Measurements from ENCODE around the gene OTOP2.

The OTOP2 gene

GRCh38 chr17:74949455-74950115 lies 25.5 kb downstream of the OTOP2 start:
- DNase-seq (ENCODE audit: low read depth, low spot score), result no peak
- H3K27ac ChIP-seq, result no peak overlapping the region

GRCh38 chr17:74950207-74950606 lies 26.1 kb downstream of the OTOP2 start:
- H3K27ac ChIP-seq, result no peak overlapping the region
- no peak for DNase-seq (ENCODE audit: low read depth, low spot score)

- no peak for DNase-seq (ENCODE audit: low read depth, low spot score)
- no peak overlapping the region for H3K27ac ChIP-seq
Measured at GRCh38 chr17:74951065-74951464, 27.0 kb downstream of the OTOP2 start.

GRCh38 chr17:74951680-74952421 lies 27.8 kb downstream of the OTOP2 start:
- no peak for DNase-seq (ENCODE audit: low read depth, low spot score)
- H3K27ac ChIP-seq, result no peak overlapping the region

GRCh38 chr17:74952431-74953133 lies 28.5 kb downstream of the OTOP2 start:
- DNase-seq (ENCODE audit: low read depth, low spot score), result no peak
- H3K27ac ChIP-seq, result no peak overlapping the region

- H3K27ac ChIP-seq, result no peak overlapping the region
- DNase-seq (ENCODE audit: low read depth, low spot score), result no peak
Measured at GRCh38 chr17:74953134-74953687, 29.1 kb downstream of the OTOP2 start.

GRCh38 chr17:74954115-74954514 lies 30.0 kb downstream of the OTOP2 start:
- no peak for DNase-seq (ENCODE audit: low read depth, low spot score)
- H3K27ac ChIP-seq, result no peak overlapping the region

- no peak for DNase-seq (ENCODE audit: low read depth, low spot score)
- H3K27ac ChIP-seq, result no peak overlapping the region
Measured at GRCh38 chr17:74954665-74955421, 30.8 kb downstream of the OTOP2 start.

- no peak for DNase-seq (ENCODE audit: low read depth, low spot score)
- no peak overlapping the region for H3K27ac ChIP-seq
Measured at GRCh38 chr17:74956093-74956492, 32.0 kb downstream of the OTOP2 start.

- no peak for DNase-seq (ENCODE audit: low read depth, low spot score)
- H3K27ac ChIP-seq, result no peak overlapping the region
Measured at GRCh38 chr17:74957935-74958740, 34.1 kb downstream of the OTOP2 start.

- H3K27ac ChIP-seq, result no peak overlapping the region
- no peak for DNase-seq (ENCODE audit: low read depth, low spot score)
Measured at GRCh38 chr17:74959826-74960515, 35.9 kb downstream of the OTOP2 start.

- no peak overlapping the region for H3K27ac ChIP-seq
- no peak for DNase-seq (ENCODE audit: low read depth, low spot score)
Measured at GRCh38 chr17:74960570-74961342, 36.7 kb downstream of the OTOP2 start.

GRCh38 chr17:74961657-74962350 lies 37.7 kb downstream of the OTOP2 start:
- DNase-seq (ENCODE audit: low read depth, low spot score), result no peak
- no peak overlapping the region for H3K27ac ChIP-seq

GRCh38 chr17:74962622-74963394 lies 38.7 kb downstream of the OTOP2 start:
- H3K27ac ChIP-seq, result no peak overlapping the region
- DNase-seq (ENCODE audit: low read depth, low spot score), result no peak

GRCh38 chr17:74963656-74964055 lies 39.6 kb downstream of the OTOP2 start:
- H3K27ac ChIP-seq, result no peak overlapping the region
- DNase-seq (ENCODE audit: low read depth, low spot score), result no peak

- H3K27ac ChIP-seq, result no peak overlapping the region
- no peak for DNase-seq (ENCODE audit: low read depth, low spot score)
Measured at GRCh38 chr17:74964246-74964761, 40.2 kb downstream of the OTOP2 start.
